Stimulated activated CD4-positive, alpha-beta T cell treated with anti-CD3 and anti-CD28 coated beads, Interleukin-2, amount 100 ng/mL, for 48 hours (primary cell): ENCODE results near the gene CFAP46.
"Not testable (repeated sequence)": the region's sequence is repeated elsewhere in the genome, so short reads cannot be mapped to it uniquely, and the experiment has no call there.

Experiments used
- DNase-seq, 2 donors: peaks; one replicate each; pipeline ENCODE4 v3.0.0-alpha.2; 2020

CFAP46 gene

GRCh38 chr10:132926777-132927650, 15.4 kb downstream of the CFAP46 start:
- no peak for DNase-seq

DNA sequence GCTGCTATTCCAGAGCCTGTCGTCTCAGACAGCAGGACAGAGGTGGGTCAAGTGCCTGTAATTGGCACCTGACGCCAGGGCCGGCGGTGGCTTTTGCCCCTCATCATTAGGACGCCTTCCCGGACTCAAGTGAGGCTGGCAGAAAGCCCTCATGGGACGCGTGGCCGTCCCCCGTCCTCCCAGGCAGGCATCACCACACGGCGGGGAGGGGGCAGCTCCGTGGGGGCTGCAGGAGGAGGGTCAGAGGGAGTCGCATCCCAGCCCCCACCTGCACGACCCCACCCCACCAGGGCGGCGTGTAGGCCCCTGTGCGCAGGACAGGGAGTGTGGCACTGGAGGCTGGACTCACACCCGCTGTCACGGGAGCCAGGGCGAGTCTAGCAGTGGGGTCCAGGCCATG, 16.3 kb downstream of the CFAP46 start:
- DNase-seq: no peak

DNA sequence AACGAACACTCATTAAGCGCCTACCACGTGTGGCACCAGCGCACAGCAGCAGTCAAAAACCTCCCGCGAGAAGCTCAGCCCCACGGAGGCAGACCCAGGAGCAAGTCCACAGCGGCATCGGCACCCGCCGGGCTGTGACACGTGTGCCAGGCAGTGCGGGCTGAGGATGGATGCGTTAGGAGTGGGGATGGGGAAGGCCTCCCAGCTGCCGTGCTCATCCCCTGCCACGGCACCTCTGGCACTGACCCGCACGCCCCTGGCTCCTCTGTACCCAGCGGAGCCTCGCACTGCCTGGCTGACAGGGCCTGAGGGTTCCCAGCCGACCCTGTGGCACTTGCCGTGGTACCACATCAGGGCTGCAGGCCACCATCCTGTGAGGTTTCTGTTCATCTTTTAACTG, 16.8 kb downstream of the CFAP46 start:
- DNase-seq: no peak

GRCh38 chr10:132925071-132925561, 17.3 kb downstream of the CFAP46 start:
- DNase-seq: no peak

DNA sequence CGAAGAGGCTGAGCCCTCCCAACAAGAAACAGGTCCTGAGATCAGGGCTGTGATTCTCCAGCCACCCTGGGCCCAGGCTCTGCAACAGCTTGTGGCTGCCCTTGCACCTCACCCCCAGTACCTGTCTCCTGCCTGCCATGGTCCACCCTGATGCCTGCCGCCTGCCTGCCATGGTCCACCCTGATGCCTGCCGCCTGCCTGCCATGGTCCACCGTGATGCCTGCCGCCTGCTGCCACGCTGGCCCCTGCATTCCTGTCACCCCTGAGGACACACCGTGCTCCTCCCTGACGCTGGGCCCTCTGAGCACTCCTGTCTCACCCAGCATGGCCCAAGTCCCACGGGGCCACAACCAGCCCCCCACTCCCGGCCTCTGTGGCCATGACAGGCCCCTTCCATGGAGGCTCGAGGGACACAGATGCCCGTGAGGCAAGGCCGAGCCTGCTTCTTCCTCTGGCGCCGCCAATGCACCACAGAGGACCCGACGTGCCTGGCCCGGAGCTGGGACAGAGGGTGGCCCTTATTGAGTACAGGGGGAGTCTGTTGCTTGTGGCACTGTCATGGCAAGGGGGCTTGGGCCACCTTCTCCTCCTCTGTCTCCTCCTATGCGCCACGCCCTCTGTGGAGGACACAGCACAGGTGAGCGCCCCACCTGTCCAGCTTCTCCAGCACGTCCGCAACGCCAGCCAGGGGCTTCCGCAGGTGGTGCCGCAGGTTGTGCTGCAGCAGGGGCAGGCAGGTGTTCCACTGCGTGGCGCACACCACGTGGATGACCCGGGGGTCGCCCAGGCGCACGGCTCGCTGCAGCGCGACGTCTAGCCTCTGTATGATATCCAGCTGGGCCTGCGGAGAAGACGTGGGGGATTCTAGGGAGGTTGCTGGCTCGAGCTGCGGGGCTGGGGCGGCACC, 18.1 kb downstream of the CFAP46 start:
- no peak for DNase-seq

DNA sequence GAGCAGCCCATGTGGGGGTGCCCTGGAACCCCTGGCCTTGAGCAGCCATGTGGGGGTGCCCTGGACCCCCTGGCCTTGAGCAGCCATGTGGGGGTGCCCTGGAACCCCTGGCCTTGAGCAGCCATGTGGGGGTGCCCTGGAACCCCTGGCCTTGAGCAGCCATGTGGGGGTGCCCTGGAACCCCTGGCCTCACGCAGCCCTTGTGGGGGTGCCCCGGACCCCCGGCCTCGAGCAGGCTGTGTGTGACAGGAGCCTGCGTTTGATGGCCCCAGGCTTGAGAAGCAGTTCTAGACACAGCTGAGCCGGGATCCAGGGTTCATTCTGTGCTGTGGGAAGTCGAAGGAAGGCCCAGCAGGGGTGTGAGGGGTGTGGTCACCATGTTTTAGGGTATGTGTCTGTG, 19.0 kb downstream of the CFAP46 start:
- not testable (repeated sequence) for DNase-seq

DNA sequence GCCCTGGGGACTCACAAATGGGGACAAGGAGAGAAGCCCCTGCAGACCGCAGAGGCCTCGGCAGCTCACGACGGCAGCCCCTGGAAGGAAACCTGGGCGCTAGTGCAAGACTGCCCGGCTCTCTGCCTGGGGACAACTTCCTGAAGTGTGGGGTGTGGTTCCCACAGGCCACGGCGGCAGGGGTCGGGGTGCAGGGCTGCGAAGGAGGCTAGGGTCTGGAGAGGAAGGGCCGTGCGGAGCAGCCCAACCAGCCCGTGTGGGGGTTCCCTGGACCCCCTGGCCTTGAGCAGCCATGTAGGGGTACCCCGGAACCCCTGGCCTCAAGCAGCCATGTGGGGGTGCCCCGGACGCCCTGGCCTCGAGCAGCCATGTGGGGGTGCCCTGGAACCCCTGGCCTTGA, 19.5 kb downstream of the CFAP46 start:
- DNase-seq: no peak

DNA sequence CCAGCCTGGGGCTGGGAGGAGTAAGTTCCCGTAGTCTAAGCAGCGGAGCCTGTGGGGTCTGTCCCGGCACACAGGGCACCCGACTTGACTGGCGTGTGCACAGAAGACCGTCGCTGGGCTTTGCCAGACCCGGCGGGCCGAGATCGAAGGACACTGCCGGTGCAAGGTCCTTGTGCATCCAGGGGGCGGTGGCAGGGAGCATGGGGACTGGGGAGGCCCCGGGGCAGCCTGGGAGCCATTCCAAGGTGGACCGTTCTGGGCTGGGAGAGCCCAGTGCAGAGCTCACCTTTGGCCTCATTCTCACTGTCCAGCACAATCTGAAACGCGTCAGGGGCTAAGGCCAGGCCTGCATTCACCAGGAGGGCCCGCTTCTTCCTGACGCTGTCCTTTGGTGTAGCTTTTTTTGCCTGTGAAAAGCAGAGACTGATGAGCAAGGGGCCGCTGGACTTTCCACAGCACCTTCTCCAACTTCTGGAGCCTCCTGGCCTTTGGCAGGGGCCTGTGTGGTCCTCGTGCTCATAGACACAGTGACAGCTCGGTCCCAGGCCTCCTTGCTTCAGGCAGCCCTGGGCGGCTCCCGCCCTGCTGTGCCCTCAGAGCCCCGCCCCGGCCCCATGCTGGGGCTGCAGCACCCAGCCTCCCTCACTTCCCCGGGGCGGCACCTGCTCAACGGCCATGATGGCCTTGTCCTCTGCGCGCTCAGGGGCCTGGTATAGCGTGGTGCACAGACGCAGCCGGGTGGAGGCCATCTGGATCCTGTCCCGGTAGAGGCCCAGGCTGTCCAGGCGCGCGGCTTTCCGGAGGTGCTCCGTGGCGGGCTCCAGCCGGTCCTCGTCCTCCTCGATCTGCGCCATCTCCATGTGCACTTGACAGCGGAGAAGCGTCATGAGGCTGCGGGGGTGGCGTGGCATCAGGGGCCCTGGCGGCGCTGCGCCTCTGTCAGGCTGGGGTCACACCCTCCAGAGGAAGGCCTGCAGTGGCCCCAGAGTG, 20.3 kb downstream of the CFAP46 start:
- DNase-seq: no peak

- DNase-seq: no peak
Observed at GRCh38 chr10:132921086-132921485, 21.3 kb downstream of the CFAP46 start.

GRCh38 chr10:132920101-132920925, 22.1 kb downstream of the CFAP46 start:
- no peak for DNase-seq

- DNase-seq: no peak
Observed at GRCh38 chr10:132919374-132920100, 22.8 kb downstream of the CFAP46 start.

- DNase-seq: no peak
Observed at GRCh38 chr10:132918617-132919373, 23.6 kb downstream of the CFAP46 start.

DNA sequence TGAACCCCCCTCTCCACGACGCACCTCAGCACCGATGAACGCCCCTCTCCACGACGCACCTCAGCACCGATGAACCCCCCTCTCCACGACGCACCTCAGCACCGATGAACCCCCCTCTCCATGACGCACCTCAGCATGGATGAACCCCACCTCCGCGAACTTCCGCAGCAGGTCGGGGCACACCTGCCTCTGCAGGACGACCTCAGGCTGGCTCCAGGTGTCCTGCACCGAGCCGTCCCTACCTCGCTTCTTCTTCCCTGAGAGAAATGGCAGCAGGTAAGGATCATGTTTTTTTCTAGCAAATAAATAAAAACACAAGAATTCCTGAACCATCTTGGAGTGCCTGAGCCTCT, 24.1 kb downstream of the CFAP46 start:
- no peak for DNase-seq

DNA sequence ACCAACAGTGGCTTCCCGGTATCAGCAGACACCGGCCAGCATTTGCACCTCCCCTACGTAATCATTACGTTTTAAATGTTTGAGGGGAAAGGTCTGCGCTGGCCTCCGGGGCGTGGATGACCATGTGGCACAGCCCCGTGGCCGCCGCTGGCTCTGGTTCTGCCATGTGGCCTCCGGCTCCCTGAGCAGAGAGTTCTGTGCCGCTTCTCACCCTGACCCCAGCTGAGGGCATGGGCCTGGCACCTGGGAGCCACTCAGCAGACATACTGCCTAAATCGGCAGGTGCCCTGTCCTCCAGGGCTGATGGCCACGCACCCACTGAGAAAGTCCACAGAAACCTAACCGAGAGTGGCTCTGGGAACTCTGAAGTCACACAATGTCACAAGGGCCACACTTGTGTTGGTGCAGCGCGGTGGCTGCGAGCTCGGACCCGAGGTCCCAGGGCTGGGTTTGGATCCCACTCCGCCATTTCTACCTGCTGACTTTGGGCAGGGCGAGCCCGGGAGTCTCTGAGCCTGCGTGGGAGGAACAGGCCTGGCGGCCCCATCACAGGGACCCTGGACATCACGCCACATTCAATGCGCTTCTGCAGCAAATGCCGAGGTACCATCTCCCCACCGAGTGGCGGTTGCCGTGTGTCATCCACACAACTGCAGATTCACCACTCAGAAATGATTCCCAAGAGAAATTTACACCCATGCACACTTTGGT, 25.3 kb downstream of the CFAP46 start:
- no peak for DNase-seq

GRCh38 chr10:132916421-132916841, 25.9 kb downstream of the CFAP46 start:
- DNase-seq: no peak

GRCh38 chr10:132915411-132915810, 27.0 kb downstream of the CFAP46 start:
- DNase-seq: no peak

- no peak for DNase-seq
Observed at GRCh38 chr10:132914732-132915131, 27.6 kb downstream of the CFAP46 start.

DNA sequence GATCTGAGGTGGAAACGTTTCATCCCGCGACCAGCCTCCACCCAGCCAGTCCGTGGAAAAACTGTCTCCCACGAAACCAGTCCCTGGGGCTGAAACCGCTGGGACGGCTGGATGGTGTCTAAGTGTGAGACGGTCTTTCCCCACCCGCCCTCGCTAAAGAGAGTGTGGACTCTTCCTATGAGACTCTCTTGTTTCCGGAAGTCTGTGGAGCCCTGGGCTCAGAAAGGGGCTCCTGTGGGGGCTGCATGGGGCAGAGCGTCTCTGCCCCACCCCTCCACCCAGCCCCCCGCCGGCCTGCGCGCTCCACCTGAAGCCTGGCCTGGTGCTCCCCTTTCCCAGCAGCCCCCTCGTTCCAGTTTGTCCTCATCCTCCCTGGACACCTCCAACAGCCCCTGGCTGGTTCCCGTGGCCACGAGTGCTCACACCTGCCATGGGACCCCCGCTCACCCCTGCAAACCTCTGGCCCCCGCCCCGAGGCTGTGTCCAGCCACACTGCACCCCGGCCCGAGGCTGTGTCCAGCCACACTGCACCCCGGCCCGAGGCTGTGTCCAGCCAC, 28.7 kb downstream of the CFAP46 start:
- DNase-seq: no peak
